Measurements from ENCODE around the gene TXNIP. TPM values are rescaled to one million over a fixed set of nuclear protein-coding genes. Genes with fewer than 3 reads are reported as not detected.

Gene TXNIP
- total RNA-seq, 1 donor from 2014 or later: 9.0 TPM

DNA sequence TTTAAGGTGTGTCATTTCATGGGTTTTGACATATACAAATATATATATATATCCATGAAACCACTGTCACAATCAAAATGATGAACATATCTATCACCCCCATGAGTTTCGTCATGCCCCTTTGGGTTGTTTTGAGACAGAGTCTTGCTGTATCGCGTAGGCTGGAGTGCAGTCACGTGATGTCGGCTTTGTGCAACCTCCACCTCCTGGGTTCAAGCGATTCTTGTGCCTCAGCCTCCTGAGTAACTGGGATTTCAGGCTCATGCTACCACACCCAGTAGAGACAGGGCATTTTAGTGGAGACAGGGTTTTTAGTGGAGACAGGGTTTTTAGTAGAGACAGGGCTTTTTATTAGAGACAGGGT lies 17.2 kb upstream of the TXNIP start:
- TF ChIP-seq, protein P1, sequence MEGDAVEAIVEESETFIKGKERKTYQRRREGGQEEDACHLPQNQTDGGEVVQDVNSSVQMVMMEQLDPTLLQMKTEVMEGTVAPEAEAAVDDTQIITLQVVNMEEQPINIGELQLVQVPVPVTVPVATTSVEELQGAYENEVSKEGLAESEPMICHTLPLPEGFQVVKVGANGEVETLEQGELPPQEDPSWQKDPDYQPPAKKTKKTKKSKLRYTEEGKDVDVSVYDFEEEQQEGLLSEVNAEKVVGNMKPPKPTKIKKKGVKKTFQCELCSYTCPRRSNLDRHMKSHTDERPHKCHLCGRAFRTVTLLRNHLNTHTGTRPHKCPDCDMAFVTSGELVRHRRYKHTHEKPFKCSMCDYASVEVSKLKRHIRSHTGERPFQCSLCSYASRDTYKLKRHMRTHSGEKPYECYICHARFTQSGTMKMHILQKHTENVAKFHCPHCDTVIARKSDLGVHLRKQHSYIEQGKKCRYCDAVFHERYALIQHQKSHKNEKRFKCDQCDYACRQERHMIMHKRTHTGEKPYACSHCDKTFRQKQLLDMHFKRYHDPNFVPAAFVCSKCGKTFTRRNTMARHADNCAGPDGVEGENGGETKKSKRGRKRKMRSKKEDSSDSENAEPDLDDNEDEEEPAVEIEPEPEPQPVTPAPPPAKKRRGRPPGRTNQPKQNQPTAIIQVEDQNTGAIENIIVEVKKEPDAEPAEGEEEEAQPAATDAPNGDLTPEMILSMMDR (IDR thresholded peaks at IDR 0.05; ENCODE audit: insufficient read depth, low read length, severe bottlenecking): no peak
- FAIRE-seq (no peak), DNase-seq (ENCODE audit: low read depth) (no peak)
- H3K36me3 ChIP-seq (ENCODE audit: control insufficient read depth, insufficient read depth, low read length): no peaks in the 10 kb centered on the region
- no peak overlapping the region for H3K4me3 ChIP-seq (ENCODE audit: low read depth, low read length)
- H3K27me3 ChIP-seq (ENCODE audit: control insufficient read depth, insufficient read depth, low read length): peaks cover 3% of the 10 kb centered on the region

GRCh38 chr1:146012703-146013558 lies 16.6 kb upstream of the TXNIP start:
- peak; percentile 79 for DNase-seq (ENCODE audit: low read depth)
- TF ChIP-seq, protein P1 (IDR thresholded peaks at IDR 0.05; ENCODE audit: insufficient read depth, low read length, severe bottlenecking): peak; percentile 55
- no peak overlapping the region for H3K4me3 ChIP-seq (ENCODE audit: low read depth, low read length)
- H3K36me3 ChIP-seq (ENCODE audit: control insufficient read depth, insufficient read depth, low read length): no peaks in the 10 kb centered on the region
- no peak for FAIRE-seq
- H3K27me3 ChIP-seq (ENCODE audit: control insufficient read depth, insufficient read depth, low read length): peaks cover under 1% of the 10 kb centered on the region

- DNase-seq (ENCODE audit: low read depth) (no peak), FAIRE-seq (no peak)
- Histone ChIP-seq H3K36me3 (ENCODE audit: control insufficient read depth, insufficient read depth, low read length) (no peaks in the 10 kb centered on the region), H3K4me3 (ENCODE audit: low read depth, low read length) (no peak overlapping the region), H3K27me3 (ENCODE audit: control insufficient read depth, insufficient read depth, low read length) (no peaks in the 10 kb centered on the region)
- TF ChIP-seq, protein P1 (IDR thresholded peaks at IDR 0.05; ENCODE audit: insufficient read depth, low read length, severe bottlenecking): no peak
Observed at GRCh38 chr1:146010126-146010738, 13.9 kb upstream of the TXNIP start.

- TF ChIP-seq, protein P1 (IDR thresholded peaks at IDR 0.05; ENCODE audit: insufficient read depth, low read length, severe bottlenecking): no peak
- Histone ChIP-seq H3K27me3 (ENCODE audit: control insufficient read depth, insufficient read depth, low read length) (no peaks in the 10 kb centered on the region), H3K36me3 (ENCODE audit: control insufficient read depth, insufficient read depth, low read length) (no peaks in the 10 kb centered on the region), H3K4me3 (ENCODE audit: low read depth, low read length) (no peak overlapping the region)
- DNase-seq (ENCODE audit: low read depth) (no peak), FAIRE-seq (no peak)
Observed at GRCh38 chr1:146007489-146008133, 11.2 kb upstream of the TXNIP start.

DNA sequence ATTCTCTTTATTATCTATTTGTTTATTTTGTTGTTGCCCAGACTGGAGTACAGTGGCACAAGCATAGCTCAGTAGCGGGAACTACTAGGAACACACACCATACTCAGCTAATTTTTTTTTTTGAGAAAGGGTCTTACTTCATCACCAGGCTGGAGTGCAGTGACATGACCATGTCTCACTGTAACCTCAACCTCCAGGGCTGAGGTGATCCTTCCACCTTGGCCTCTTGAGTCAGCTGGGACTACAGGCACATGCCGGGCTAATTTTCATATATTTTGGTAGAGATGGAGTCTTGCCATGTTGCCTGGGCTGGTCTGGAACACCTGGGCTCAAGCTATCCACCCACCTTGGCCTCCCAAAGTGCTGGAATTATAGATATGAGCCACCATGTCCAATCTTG lies 5.3 kb upstream of the TXNIP start:
- no peak overlapping the region for H3K4me3 ChIP-seq (ENCODE audit: low read depth, low read length)
- TF ChIP-seq, protein P1 (IDR thresholded peaks at IDR 0.05; ENCODE audit: insufficient read depth, low read length, severe bottlenecking): no peak
- H3K27me3 ChIP-seq (ENCODE audit: control insufficient read depth, insufficient read depth, low read length): no peaks in the 10 kb centered on the region
- no peak for FAIRE-seq
- H3K36me3 ChIP-seq (ENCODE audit: control insufficient read depth, insufficient read depth, low read length): no peaks in the 10 kb centered on the region
- DNase-seq (ENCODE audit: low read depth): no peak

All from bronchial epithelial cell (primary cell).